SK-N-SH (cell line): Measurements from ENCODE around the gene TP53BP2.

Experiments
- ELF1 ChIP-seq: IDR thresholded peaks from 2 replicates; pipeline ENCODE4 v1.4.0; 2012
- EP300 ChIP-seq, 2 experiments: IDR thresholded peaks; 2 replicates each; pipeline versions ENCODE4 v1.4.0 to v1.6.1; 2012; ENCODE audit warnings: borderline replicate concordance in 1 of 2, low read depth in 1 of 2, low read length in 1 of 2
- FOXM1 ChIP-seq: IDR thresholded peaks from 2 replicates; pipeline ENCODE4 v1.4.0; 2012; ENCODE audit warnings: low read depth, mild to moderate bottlenecking
- GABPA ChIP-seq: IDR thresholded peaks from 2 replicates; pipeline ENCODE4 v1.4.0; 2012; ENCODE audit warnings: low read depth, mild to moderate bottlenecking
- JUND ChIP-seq: IDR thresholded peaks from 2 replicates; pipeline ENCODE4 v1.4.0; 2012
- NFIC ChIP-seq: IDR thresholded peaks from 2 replicates; pipeline ENCODE4 v1.4.0; 2012; ENCODE audit warnings: borderline replicate concordance
- POLR2AphosphoS5 ChIP-seq: IDR thresholded peaks from 2 replicates; pipeline ENCODE4 v1.6.1; 2012; ENCODE audit warnings: low read depth, low read length
- RFX5 ChIP-seq: IDR thresholded peaks from 2 replicates; pipeline ENCODE4 v1.6.1; 2012; ENCODE audit warnings: mild to moderate bottlenecking, improper control_type of control experiment, low read length
- TF ChIP-seq, protein P1 (sequence below): fragments of 200-600 bp; sonication (generic); IDR thresholded peaks from 2 replicates; pipeline ENCODE4 v1.6.1; 2017; ENCODE audit warnings: antibody characterized with exemption, mild to moderate bottlenecking, moderate library complexity
- TF ChIP-seq, protein P2 (sequence below): IDR thresholded peaks from 2 replicates; pipeline ENCODE4 v1.4.0; 2012; ENCODE audit warnings: low read depth, borderline replicate concordance
- TF ChIP-seq, protein P3 (sequence below): IDR thresholded peaks from 2 replicates; pipeline ENCODE4 v1.4.0; 2012; ENCODE audit warnings: low read depth
- TF ChIP-seq, protein P4 (sequence below): fragments of 150-350 bp; IDR thresholded peaks from 2 replicates; pipeline ENCODE4 v1.6.1; 2016; ENCODE audit warnings: mild to moderate bottlenecking, low read depth, low read length

DNA sequence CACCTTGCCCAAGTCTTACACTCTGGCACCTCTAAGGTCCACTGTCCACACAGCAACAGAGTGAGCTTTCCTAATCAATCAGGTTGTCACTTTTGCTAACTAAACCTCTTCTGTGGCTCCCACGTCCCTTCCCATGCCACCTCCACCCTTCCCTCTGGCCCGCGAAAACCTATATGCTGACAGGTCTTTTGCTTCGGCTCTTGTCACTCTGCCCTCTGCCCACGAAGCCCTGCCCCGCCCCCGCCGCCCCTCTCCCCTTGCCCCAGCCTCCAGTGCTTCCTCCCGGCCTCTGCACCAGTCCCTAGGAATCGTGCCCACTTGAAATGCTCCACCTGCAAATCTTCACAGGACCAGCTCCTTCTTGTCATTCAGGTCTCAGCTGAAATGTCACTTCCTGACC, 8.1 kb downstream of the TP53BP2 start:
- TF ChIP-seq, protein P1, sequence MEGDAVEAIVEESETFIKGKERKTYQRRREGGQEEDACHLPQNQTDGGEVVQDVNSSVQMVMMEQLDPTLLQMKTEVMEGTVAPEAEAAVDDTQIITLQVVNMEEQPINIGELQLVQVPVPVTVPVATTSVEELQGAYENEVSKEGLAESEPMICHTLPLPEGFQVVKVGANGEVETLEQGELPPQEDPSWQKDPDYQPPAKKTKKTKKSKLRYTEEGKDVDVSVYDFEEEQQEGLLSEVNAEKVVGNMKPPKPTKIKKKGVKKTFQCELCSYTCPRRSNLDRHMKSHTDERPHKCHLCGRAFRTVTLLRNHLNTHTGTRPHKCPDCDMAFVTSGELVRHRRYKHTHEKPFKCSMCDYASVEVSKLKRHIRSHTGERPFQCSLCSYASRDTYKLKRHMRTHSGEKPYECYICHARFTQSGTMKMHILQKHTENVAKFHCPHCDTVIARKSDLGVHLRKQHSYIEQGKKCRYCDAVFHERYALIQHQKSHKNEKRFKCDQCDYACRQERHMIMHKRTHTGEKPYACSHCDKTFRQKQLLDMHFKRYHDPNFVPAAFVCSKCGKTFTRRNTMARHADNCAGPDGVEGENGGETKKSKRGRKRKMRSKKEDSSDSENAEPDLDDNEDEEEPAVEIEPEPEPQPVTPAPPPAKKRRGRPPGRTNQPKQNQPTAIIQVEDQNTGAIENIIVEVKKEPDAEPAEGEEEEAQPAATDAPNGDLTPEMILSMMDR = no peak
- TF ChIP-seq RFX5 (no peak), EP300 (IDR thresholded peaks at IDR 0.05; ENCODE audit: borderline replicate concordance in 1 of 2, low read depth in 1 of 2, low read length in 1 of 2) (no peak), JUND (no peak), GABPA (no peak), POLR2AphosphoS5 (no peak), NFIC (no peak), FOXM1 (no peak), ELF1 (no peak)
- TF ChIP-seq, protein P2, sequence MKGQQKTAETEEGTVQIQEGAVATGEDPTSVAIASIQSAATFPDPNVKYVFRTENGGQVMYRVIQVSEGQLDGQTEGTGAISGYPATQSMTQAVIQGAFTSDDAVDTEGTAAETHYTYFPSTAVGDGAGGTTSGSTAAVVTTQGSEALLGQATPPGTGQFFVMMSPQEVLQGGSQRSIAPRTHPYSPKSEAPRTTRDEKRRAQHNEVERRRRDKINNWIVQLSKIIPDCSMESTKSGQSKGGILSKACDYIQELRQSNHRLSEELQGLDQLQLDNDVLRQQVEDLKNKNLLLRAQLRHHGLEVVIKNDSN = no peak
- TF ChIP-seq, protein P3, sequence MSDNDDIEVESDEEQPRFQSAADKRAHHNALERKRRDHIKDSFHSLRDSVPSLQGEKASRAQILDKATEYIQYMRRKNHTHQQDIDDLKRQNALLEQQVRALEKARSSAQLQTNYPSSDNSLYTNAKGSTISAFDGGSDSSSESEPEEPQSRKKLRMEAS = no peak
- TF ChIP-seq, protein P4, sequence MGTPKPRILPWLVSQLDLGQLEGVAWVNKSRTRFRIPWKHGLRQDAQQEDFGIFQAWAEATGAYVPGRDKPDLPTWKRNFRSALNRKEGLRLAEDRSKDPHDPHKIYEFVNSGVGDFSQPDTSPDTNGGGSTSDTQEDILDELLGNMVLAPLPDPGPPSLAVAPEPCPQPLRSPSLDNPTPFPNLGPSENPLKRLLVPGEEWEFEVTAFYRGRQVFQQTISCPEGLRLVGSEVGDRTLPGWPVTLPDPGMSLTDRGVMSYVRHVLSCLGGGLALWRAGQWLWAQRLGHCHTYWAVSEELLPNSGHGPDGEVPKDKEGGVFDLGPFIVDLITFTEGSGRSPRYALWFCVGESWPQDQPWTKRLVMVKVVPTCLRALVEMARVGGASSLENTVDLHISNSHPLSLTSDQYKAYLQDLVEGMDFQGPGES = no peak
